IMR-90 (cell line): ENCODE data around the gene ADGRV1. TPM values are rescaled to one million over a fixed set of nuclear protein-coding genes. Genes with fewer than 3 reads are reported as not detected.

Source experiments
- ATAC-seq: fragments of 200-7000 bp; cut with Tn5 transposase; 2 replicates; pipeline ENCODE4 v1.9.1; 2020; ENCODE audit warnings: low read depth, mild to moderate bottlenecking, moderate library complexity
- BruUV-seq: library from RNA; stranded (reverse); fragments of 400-500 nt; replicated peaks from 2 replicates; lab custom pipeline; 2021; lab: Mats Ljungman, UMichigan
- CTCF ChIA-PET: fragments of 300-600 bp; formaldehyde crosslinking; extraction: SDS; loops from one replicate; lab custom pipeline; 2021; ENCODE audit warnings: antibody characterized with exemption; lab: Yijun Ruan, JAX
- POLR2A ChIA-PET: fragments of 300-600 bp; sonication (Branson Sonifier 250); formaldehyde crosslinking; loops from one replicate; lab custom pipeline; 2022; ENCODE audit warnings: antibody characterized with exemption; ENCODE audit not compliant: unreplicated experiment; lab: Charles Lee
- DNase-seq: peaks from one replicate; pipeline ENCODE4 v3.0.0; 2013
- H2AFZ ChIP-seq: replicated peaks from 2 replicates; pipeline ENCODE3; 2013; ENCODE audit warnings: low read length, mild to moderate bottlenecking; ENCODE audit not compliant: poor library complexity
- H2AK5ac ChIP-seq: 2 replicates; pipeline ENCODE4 v1.6.1; 2013; ENCODE audit warnings: low read depth, low read length, inconsistent platforms
- H2AK9ac ChIP-seq: replicated peaks from 2 replicates; pipeline ENCODE3; 2013; ENCODE audit warnings: mild to moderate bottlenecking, low read depth, low read length, moderate library complexity; ENCODE audit not compliant: poor library complexity
- H2BK120ac ChIP-seq: 2 replicates; pipeline ENCODE4 v1.6.1; 2013; ENCODE audit warnings: low read depth, low read length, inconsistent platforms
- H2BK15ac ChIP-seq: 3 replicates; pipeline ENCODE4 v1.6.1; 2013; ENCODE audit warnings: low read depth, low read length, inconsistent platforms
- H2BK20ac ChIP-seq: 2 replicates; pipeline ENCODE4 v1.6.1; 2013; ENCODE audit warnings: low read depth, mild to moderate bottlenecking, inconsistent platforms, low read length, moderate library complexity
- H2BK5ac ChIP-seq: 2 replicates; pipeline ENCODE4 v1.6.1; 2013; ENCODE audit warnings: mild to moderate bottlenecking, low read depth, low read length, inconsistent platforms; ENCODE audit not compliant: poor library complexity, severe bottlenecking
- H3K14ac ChIP-seq: replicated peaks from 2 replicates; pipeline ENCODE4 v1.6.1; 2013; ENCODE audit warnings: low read depth, low read length, inconsistent platforms
- H3K18ac ChIP-seq: 2 replicates; pipeline ENCODE4 v1.6.1; 2013; ENCODE audit warnings: low read depth, low read length, control low read depth
- H3K23ac ChIP-seq: 2 replicates; pipeline ENCODE4 v1.6.1; 2013; ENCODE audit warnings: low read depth, low read length, inconsistent platforms
- H3K27ac ChIP-seq: 2 replicates; pipeline ENCODE4 v1.5.1; 2013; ENCODE audit warnings: mild to moderate bottlenecking, control low read depth, low read length; ENCODE audit not compliant: insufficient read depth
- H3K27me3 ChIP-seq: 2 replicates; pipeline ENCODE4 v1.6.1; 2013; ENCODE audit warnings: low read length; ENCODE audit not compliant: control insufficient read depth, insufficient read depth
- H3K36me3 ChIP-seq: 2 replicates; pipeline ENCODE4 v1.6.1; 2013; ENCODE audit warnings: low read length, mixed read lengths; ENCODE audit not compliant: control insufficient read depth, insufficient read depth
- H3K4ac ChIP-seq: 2 replicates; pipeline ENCODE4 v1.6.1; 2013; ENCODE audit warnings: low read depth, low read length, inconsistent platforms
- H3K4me1 ChIP-seq: 2 replicates; pipeline ENCODE4 v1.6.1; 2013; ENCODE audit warnings: low read length, mixed read lengths; ENCODE audit not compliant: control insufficient read depth, insufficient read depth
- H3K4me2 ChIP-seq: 2 replicates; pipeline ENCODE4 v1.6.1; 2013; ENCODE audit warnings: low read depth, mild to moderate bottlenecking, control low read depth, low read length, moderate library complexity
- H3K4me3 ChIP-seq: 2 replicates; pipeline ENCODE4 v1.5.1; 2013; ENCODE audit warnings: low read depth, mild to moderate bottlenecking, control low read depth, low read length, moderate library complexity; ENCODE audit not compliant: insufficient read depth
- H3K56ac ChIP-seq: 2 replicates; pipeline ENCODE4 v1.6.1; 2013; ENCODE audit warnings: low read length, inconsistent platforms; ENCODE audit not compliant: insufficient read depth; ENCODE audit errors: extremely low read depth
- H3K79me1 ChIP-seq, 2 experiments: 2 replicates each; pipeline ENCODE4 v1.6.1; 2013; ENCODE audit warnings: low read length in 2 of 2, inconsistent platforms in 1 of 2, low read depth in 1 of 2
- H3K9ac ChIP-seq: 2 replicates; pipeline ENCODE4 v1.6.1; 2013; ENCODE audit warnings: low read depth, low read length, control low read depth
- H3K9me1 ChIP-seq: 2 replicates; pipeline ENCODE4 v1.6.1; 2013; ENCODE audit warnings: low read length, inconsistent platforms; ENCODE audit not compliant: insufficient read depth
- H3K9me3 ChIP-seq: 2 replicates; pipeline ENCODE4 v1.6.1; 2013; ENCODE audit warnings: low read length; ENCODE audit not compliant: control insufficient read depth, insufficient read depth
- H4K20me1 ChIP-seq: 2 replicates; pipeline ENCODE4 v1.6.1; 2013; ENCODE audit warnings: low read length, inconsistent platforms; ENCODE audit not compliant: insufficient read depth
- H4K5ac ChIP-seq: 2 replicates; pipeline ENCODE4 v1.6.1; 2013; ENCODE audit warnings: mild to moderate bottlenecking, low read depth, low read length, control low read depth
- H4K8ac ChIP-seq, 2 experiments: 2 replicates each; pipeline ENCODE4 v1.6.1; 2013; ENCODE audit warnings: low read depth in 2 of 2, low read length in 2 of 2, control low read depth in 1 of 2, inconsistent platforms in 1 of 2
- H4K91ac ChIP-seq: 2 replicates; pipeline ENCODE4 v1.6.1; 2013; ENCODE audit warnings: low read depth, low read length, inconsistent platforms; ENCODE audit not compliant: insufficient read depth
- BHLHE40 ChIP-seq: fragments of 150-350 bp; IDR thresholded peaks from 2 replicates; pipeline ENCODE4 v1.6.1; 2016; ENCODE audit warnings: mild to moderate bottlenecking, low read depth, low read length
- CEBPB ChIP-seq: IDR thresholded peaks from 2 replicates; pipeline ENCODE4 v1.6.1; 2012; ENCODE audit warnings: low read depth, low read length, improper control_type of control experiment
- CHD1 ChIP-seq: IDR thresholded peaks from 2 replicates; pipeline ENCODE4 v1.6.1; 2012; ENCODE audit warnings: low read depth, low read length, improper control_type of control experiment
- CTCF ChIP-seq: conservative IDR thresholded peaks from 2 replicates; pipeline ENCODE4 v1.5.1; 2012; ENCODE audit warnings: mild to moderate bottlenecking, low read depth, low read length, improper control_type of control experiment
- ELK1 ChIP-seq: fragments of 150-350 bp; IDR thresholded peaks from 2 replicates; pipeline ENCODE4 v1.6.1; 2016; ENCODE audit warnings: low read depth, mild to moderate bottlenecking, low read length, moderate library complexity, borderline replicate concordance
- FOS ChIP-seq: fragments of 150-350 bp; IDR thresholded peaks from 2 replicates; pipeline ENCODE4 v1.6.1; 2016; ENCODE audit warnings: low read depth, low read length
- MAFK ChIP-seq: IDR thresholded peaks from 2 replicates; pipeline ENCODE4 v1.6.1; 2012; ENCODE audit warnings: low read depth, low read length, improper control_type of control experiment
- MAZ ChIP-seq: IDR thresholded peaks from 2 replicates; pipeline ENCODE4 v1.6.1; 2012; ENCODE audit warnings: low read depth, mild to moderate bottlenecking, low read length, improper control_type of control experiment, moderate library complexity, borderline replicate concordance
- MXI1 ChIP-seq: IDR thresholded peaks from 2 replicates; pipeline ENCODE4 v1.6.1; 2012; ENCODE audit warnings: low read depth, mild to moderate bottlenecking, low read length, moderate library complexity, borderline replicate concordance
- NFE2L2 ChIP-seq: fragments of 150-350 bp; IDR thresholded peaks from 2 replicates; pipeline ENCODE4 v1.6.1; 2016; ENCODE audit warnings: low read depth, mild to moderate bottlenecking, low read length
- POLR2A ChIP-seq: IDR thresholded peaks from 2 replicates; pipeline ENCODE4 v1.6.1; 2012; ENCODE audit warnings: mild to moderate bottlenecking, low read depth, low read length
- RAD21 ChIP-seq: IDR thresholded peaks from 2 replicates; pipeline ENCODE4 v1.6.1; 2012; ENCODE audit warnings: low read length, improper control_type of control experiment
- RCOR1 ChIP-seq: IDR thresholded peaks from 2 replicates; pipeline ENCODE4 v1.6.1; 2012; ENCODE audit warnings: mild to moderate bottlenecking, low read length, improper control_type of control experiment; ENCODE audit not compliant: insufficient replicate concordance
- RFX5 ChIP-seq: IDR thresholded peaks from 2 replicates; pipeline ENCODE4 v1.8.0; 2012; ENCODE audit warnings: low read depth, mild to moderate bottlenecking, low read length, moderate library complexity
- SMC3 ChIP-seq: fragments of 150-350 bp; IDR thresholded peaks from 2 replicates; pipeline ENCODE4 v1.6.1; 2016; ENCODE audit warnings: low read depth, mild to moderate bottlenecking, antibody characterized with exemption, low read length, moderate library complexity
- USF2 ChIP-seq: fragments of 150-350 bp; IDR thresholded peaks from 2 replicates; pipeline ENCODE4 v1.6.1; 2017; ENCODE audit warnings: mild to moderate bottlenecking, antibody characterized with exemption, low read length, low read depth
- dilution Hi-C: fragments of 300-500 bp; cut with HindIII; formaldehyde crosslinking; loops from one replicate; pipeline ENCODE4 v1.14.3; 2018; ENCODE audit warnings: low sequenced_read_pairs; ENCODE audit not compliant: unreplicated experiment
- in situ Hi-C: fragments of 300-500 bp; cut with MboI; formaldehyde crosslinking; loops from 3 replicates; pipeline ENCODE4 v1.14.3; 2019; ENCODE audit warnings: low sequenced_read_pairs, inconsistent platforms, mixed read lengths
- intact Hi-C: fragments of 100-400 bp; cut with micrococcal nuclease; formaldehyde crosslinking; loops from 2 replicates; pipeline ENCODE4 v1.10.0; 2022
- polyA plus RNA-seq, 3 experiments: library from polyadenylated mRNA; depleted of rRNA; stranded (reverse); fragments of >200 nt; gene quantifications; 2 replicates each; pipeline ENCODE4 v1.2.3, GENCODE V29; 2012; ENCODE audit warnings: low replicate concordance in 1 of 3
- total RNA-seq: library from RNA; depleted of rRNA; stranded (reverse); fragments of >200 nt; gene quantifications from 2 replicates; pipeline ENCODE4 v1.2.3, GENCODE V29; 2012

The ADGRV1 gene
- total and polyA plus RNA-seq, 2 of the 4 experiments (the other 2 are of a cell fraction): under 0.01 TPM; not detected in 1

GRCh38 chr5:90875456-90875855, 316.9 kb downstream of the ADGRV1 start:
- ChIA-PET POLR2A (no interaction called here), CTCF (no interaction called here)
- no peak overlapping the region for H3K4me2 ChIP-seq
- no peak overlapping the region for H2BK5ac ChIP-seq
- H4K20me1 ChIP-seq: no peaks in the 10 kb centered on the region
- no peak overlapping the region for H2AFZ ChIP-seq
- intact Hi-C loops: no loop called here
- no TSS peak for BruUV-seq
- ATAC-seq (no peak), DNase-seq (no peak)
- dilution Hi-C loops: no loop called here
- H3K18ac ChIP-seq: no peak overlapping the region
- no peak overlapping the region for H4K8ac ChIP-seq
- H3K79me1 ChIP-seq: no peaks in the 10 kb centered on the region
- no peak overlapping the region for H3K23ac ChIP-seq
- H3K4ac ChIP-seq: no peak overlapping the region
- TF ChIP-seq POLR2A: no peak
- TF ChIP-seq NFE2L2: no peak
- no peak for TF ChIP-seq RAD21
- no peak for TF ChIP-seq MAZ
- no peak for TF ChIP-seq RCOR1
- TF ChIP-seq MXI1: no peak
- TF ChIP-seq CTCF: no peak
- TF ChIP-seq ELK1: no peak
- TF ChIP-seq CHD1: no peak
- no peak for TF ChIP-seq FOS
- TF ChIP-seq MAFK: no peak
- no peak for TF ChIP-seq SMC3
- TF ChIP-seq CEBPB: no peak
- no peak for TF ChIP-seq RFX5
- TF ChIP-seq BHLHE40: no peak
- TF ChIP-seq USF2: no peak
- in situ Hi-C loops: no loop called here
- H3K14ac ChIP-seq: no peak overlapping the region
- no peak overlapping the region for H3K27ac ChIP-seq
- no peaks in the 10 kb centered on the region for H3K9me1 ChIP-seq
- H3K36me3 ChIP-seq: no peaks in the 10 kb centered on the region
- no peaks in the 10 kb centered on the region for H3K9me3 ChIP-seq
- no peak overlapping the region for H3K9ac ChIP-seq
- H3K27me3 ChIP-seq: peaks cover 2% of the 10 kb centered on the region; the same call in 1 of the 2 replicates
- H4K5ac ChIP-seq: no peak overlapping the region
- no peak overlapping the region for H2BK120ac ChIP-seq
- H3K4me3 ChIP-seq: no peak overlapping the region
- H4K91ac ChIP-seq: no peak overlapping the region
- no peaks in the 10 kb centered on the region for H3K4me1 ChIP-seq
- H2AK5ac ChIP-seq: no peak overlapping the region
- H2BK15ac ChIP-seq: no peak overlapping the region
- H2BK20ac ChIP-seq: no peak overlapping the region
- H2AK9ac ChIP-seq: no peak overlapping the region
- H3K56ac ChIP-seq: no peak overlapping the region
